GM21619 (cell line): Measurements from ENCODE around the gene MOCS1.

ENCODE experiments used
- ATAC-seq: cut with Tn5 transposase; IDR thresholded peaks from one replicate; pipeline ENCODE4 v1.9.1; 2021; ENCODE audit not compliant: unreplicated experiment

Gene MOCS1

DNA sequence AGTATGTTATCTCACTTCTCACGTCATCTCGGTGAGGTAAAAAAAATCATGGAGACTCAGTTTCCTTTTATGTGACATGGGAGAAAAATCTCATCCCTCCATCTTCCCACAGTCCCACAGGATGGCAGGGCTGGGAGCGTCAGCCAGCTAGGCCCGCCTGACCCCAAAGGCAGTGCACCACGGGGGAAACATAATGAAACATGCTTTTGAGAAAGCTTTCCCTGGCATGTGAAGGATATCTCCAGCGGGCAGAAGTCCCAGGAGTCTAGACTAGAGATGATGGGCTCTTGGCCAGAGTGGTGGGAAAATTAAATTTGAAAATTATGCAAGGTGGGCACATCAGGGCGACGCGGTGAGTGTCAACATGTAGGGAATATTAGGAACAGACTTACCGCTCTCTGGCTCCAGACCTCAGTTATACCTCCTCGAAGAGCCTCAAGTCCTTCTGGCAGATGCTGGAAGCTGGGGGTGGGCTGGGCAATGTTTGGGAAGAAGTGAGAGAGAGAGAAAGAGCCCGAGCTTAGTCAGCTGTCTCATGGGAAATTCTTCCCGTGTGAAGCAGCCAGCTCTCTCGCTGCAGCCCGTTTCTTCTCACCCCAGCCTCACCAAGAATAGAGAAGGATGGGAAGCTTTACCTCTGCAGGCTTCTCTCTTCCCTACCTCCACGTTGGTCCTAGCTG is 52.3 kb downstream of the MOCS1 start:
- ATAC-seq = no peak

DNA sequence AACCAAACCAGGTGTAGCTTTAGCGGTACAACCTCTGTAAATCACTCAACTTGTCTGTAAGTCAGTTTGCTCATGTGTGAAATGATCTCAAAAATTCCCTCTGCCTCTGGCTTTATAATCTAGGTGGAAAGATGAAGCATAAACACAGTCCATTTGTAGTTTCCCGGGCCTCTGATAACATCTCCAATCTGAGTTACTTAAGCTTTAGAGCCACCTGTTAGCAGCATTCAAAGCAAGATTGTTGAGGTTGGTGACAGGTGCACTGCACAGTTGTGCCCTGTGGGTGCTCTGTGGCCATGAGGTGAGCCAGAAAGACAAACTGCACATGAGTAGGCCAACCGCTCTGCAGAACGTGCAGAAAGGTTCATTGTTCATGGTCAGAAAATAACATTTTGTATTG is 53.7 kb downstream of the MOCS1 start:
- ATAC-seq = no peak

DNA sequence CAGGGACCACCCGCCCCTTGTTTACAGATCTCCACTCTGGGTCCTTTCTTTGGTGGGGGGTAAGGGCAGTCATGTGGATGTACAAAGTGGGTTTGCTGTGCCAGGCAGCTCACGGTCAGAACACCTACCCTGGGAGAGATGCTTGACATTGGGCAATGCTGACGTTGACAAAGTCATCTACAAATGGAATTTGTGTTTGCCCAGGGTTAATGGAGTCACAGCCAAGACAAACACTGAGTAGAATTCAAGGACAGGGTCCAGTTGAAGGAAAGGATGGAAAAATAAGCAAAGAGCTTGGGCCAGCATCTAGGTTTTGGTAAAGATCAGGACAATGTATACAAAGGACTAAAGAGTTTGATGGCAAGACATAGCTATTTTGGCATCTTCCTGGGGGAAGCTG is 54.7 kb downstream of the MOCS1 start:
- no peak for ATAC-seq

DNA sequence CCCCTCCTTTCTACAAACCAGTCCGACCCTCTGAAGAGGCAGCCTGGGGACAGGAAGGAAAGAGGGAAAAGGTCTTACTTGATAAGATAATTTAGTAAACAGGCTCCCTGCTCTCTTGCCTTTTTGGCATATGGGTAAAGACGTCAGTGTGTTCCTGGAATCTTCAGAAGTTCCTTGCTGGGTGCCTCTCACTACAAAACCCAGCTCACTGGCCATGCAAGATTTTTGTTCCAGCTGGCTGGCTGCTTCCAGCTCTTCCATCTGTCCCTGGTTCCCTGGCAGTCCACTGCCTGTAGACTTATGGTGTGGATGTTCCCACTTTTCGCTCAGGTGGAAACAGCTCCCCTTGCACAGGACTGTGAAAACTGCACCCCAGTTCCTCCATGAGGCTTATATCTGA is 57.4 kb downstream of the MOCS1 start:
- no peak for ATAC-seq

DNA sequence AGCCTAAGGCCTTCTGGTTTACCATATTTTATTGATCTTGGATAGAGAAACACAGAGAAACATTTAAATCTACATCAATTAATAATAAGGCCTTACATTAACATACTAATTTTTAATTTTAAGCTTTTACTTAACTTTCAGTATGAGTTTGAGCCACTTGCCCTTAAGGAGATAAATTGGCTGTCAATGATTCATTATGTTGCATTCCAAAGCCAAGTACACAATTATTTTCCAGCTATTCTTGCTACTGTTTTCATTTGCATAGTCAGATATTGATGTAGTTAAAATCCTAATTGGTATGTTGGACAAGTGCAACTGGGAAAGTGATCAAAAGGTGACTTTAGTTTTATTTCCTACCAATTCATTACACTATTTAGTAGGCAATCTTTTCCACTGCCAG is 58.2 kb downstream of the MOCS1 start:
- ATAC-seq = no peak

DNA sequence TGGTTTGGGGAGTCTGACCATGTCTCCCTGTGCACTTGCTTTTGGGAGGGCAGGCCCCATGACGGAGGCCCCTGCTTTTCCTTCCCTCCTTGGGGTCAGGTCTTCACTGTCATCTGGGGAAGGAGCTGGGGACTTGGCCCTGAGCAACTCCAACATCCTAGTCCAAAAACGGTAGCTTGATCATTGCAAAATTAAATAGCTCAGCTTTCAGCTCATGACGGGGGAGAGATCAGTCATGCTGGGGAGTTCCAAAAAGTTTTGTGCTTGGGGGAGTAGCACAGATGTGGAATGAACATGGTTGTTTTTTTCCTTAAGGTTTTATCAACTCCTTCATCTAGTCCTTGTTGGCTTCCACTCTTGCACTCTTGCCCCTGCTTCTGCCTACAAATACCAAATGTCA is 60.8 kb downstream of the MOCS1 start:
- no peak for ATAC-seq

DNA sequence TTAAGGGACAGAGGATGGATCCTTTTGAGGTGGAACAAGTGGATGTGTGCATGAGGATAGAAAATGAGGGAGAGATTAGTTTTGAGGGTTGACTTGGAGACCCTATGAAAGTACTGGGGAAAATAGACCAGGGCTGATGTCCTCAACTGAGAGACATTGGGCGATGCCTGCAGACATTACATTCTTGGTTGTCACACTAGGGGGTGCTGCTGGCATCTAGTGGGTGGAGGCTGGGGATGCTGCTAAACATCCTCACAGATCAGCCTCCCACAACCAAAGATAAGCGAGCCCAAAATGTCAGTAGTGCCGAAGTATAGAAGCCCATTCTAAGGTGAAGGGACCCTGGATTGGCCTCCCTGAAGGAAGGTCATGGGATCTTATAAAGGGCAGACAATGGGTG is 63.3 kb downstream of the MOCS1 start:
- no peak for ATAC-seq

DNA sequence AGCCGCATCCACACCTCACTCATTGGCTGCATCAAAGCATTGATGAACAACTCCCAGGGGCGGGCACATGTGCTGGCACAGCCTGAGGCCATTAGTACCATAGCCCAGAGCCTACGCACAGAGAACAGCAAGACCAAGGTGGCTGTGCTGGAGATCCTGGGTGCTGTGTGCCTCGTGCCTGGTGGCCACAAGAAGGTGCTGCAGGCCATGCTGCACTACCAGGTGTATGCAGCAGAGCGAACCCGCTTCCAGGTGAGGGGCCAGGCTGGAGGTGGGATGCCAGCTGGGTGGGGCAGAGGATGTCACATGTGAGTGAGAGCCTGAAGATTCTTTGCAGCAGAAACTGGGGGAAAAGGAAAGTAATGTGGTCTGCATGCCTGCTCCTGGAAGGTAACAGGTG is 66.7 kb downstream of the MOCS1 start:
- no peak for ATAC-seq

DNA sequence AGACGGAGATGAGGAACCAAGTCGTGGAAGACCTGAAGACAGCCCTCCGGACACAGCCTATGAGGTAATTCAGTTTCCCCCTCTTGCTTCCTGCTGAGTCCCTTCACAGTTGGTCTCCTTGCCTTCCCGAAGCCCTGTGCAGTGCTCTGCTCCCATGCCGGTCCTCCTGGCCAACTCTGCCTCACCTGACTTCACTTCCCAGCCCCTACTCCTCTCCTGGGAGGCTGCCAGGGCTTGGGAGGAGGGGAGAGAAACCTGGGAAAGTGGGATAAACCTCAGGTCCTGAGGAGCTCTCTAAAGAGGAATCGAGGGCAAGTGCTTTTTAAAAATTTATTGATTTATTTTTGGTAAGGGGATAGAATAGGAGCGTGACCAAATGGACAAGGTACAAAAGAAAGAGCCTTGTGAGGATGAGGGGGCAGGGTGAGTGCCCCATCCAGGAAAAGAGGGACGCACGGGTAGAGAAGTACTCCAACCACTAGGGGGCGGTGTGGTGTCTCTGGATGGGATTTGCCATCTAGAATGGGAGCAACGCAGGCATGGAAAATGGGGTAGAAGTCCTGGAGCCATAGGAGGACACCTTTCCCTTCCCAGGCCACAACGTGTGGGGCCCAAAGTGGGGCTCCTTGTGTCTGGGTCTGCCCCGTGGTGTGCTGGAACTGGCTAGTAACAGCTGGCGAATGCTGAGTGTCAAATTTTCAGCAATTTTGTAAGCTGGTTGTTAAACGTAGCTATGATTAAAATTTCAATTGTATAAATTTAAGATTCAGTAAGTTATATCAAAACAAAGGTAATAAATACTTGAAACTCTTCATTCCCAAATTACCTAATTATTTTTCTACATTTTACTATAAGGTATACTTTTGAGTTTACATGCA is 69.0 kb downstream of the MOCS1 start:
- no peak for ATAC-seq

DNA sequence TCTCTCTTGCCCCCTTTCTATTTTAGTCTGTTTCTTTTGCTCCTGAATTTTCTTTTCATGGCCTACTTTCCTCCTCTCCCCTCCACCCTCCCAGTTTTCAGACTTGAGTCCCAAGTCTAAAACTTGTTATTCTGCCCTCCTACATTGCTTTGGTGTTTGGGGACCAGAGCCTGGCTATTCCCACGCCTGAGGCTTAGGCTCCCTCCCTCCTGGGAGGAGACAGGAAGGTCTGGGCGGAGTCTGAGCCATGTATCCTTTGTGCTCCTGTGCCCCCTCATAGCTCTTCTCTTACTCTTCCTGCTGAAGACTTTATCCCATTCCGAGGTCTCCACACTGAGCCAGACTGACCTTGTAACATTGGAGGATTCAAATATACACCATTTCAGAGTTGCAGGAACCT is 72.6 kb downstream of the MOCS1 start:
- ATAC-seq = no peak

DNA sequence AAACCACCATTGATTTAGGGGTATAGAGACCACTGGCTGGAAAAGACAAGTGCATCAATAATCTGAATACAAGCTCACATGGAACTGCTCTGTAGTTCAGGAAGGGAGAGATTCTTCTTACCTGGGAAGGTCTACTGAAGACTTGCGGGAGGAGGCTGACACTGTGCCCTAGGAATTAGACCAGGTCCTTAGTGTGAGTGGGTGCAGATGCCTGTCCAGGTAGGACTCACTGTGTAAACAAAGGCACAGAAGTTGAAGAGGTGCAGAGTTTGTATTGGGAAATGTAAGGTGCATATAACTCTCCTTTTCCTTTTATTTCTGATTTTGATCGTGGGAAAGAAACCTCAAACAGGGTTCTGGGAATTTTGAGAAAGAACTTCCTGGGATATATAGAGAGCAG is 75.2 kb downstream of the MOCS1 start:
- ATAC-seq = no peak

DNA sequence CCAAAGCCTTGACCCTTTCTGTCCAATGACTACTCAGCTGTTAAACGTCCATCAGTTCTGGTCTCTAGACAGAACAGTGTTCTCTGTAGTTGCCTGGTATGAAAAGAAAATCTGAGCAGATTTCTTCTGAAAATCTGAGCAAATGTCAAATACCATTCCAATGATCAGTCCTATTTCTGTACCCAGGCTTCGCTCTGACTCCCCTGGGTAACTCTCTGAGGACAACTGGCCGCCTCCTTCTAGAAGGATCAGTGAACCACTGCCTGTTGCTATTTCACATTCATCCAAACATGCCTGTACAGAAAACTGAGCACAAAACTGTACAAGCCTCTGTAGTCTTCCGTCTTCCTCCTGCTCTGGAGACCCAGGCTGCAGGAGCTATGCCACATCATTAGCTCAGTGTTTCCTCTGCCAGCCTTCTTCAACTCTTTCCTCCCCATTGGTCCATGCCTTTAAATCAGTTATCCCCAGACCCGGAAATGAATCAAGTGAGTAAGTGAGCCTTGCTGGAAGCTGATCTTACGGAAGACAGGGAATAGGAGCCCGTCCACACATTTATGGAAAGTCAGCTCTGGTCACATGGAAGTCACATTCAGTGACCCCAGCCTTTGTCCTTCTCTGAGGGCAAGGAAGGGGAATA is 78.8 kb downstream of the MOCS1 start:
- ATAC-seq = no peak
